Transverse colon (tissue), 3 donors: ENCODE results near the gene FLOT2.

ENCODE experiments used
- CTCF ChIP-seq, 5 experiments: fragments of 200-600 bp in 3 of 5; fragments of 450-650 bp in 2 of 5; sonication (generic) in 3 of 5; IDR thresholded peaks; 1 replicate in 2 of 5; 2 replicates in 3 of 5; pipeline ENCODE4 v1.5.1; 2016 to 2017; ENCODE audit warnings: antibody characterized with exemption in 5 of 5, inconsistent platforms in 3 of 5, mild to moderate bottlenecking in 2 of 5, moderate library complexity in 1 of 5
- EP300 ChIP-seq: sonication (generic); formaldehyde crosslinking; IDR thresholded peaks from one replicate; pipeline ENCODE4 v1.6.1; 2017; ENCODE audit warnings: antibody characterized with exemption, low read depth
- POLR2A ChIP-seq: fragments of 450-650 bp; IDR thresholded peaks from one replicate; pipeline ENCODE4 v1.6.1; 2016; ENCODE audit warnings: antibody characterized with exemption, mild to moderate bottlenecking, moderate library complexity

- no peak for TF ChIP-seq POLR2A
- no peak for TF ChIP-seq CTCF (IDR thresholded peaks at IDR 0.05)
- TF ChIP-seq EP300 = no peak
Observed at GRCh38 chr17:28865946-28866752, 31.4 kb downstream of the FLOT2 start.
